GM12874 (cell line): ENCODE measurements around the gene FGFR2.

Experiments used
- CTCF ChIP-seq: IDR thresholded peaks from 2 replicates; pipeline ENCODE4 v1.5.1; 2011; ENCODE audit warnings: low read depth, mild to moderate bottlenecking, control low read depth, low read length, moderate library complexity; ENCODE audit not compliant: insufficient read depth

Gene FGFR2

GRCh38 chr10:121597504-121598262 lies 561 bp downstream of the FGFR2 start:
- TF ChIP-seq CTCF, result no peak

GRCh38 chr10:121596689-121597503 lies 1.3 kb downstream of the FGFR2 start:
- TF ChIP-seq CTCF, result no peak

GRCh38 chr10:121595806-121596688 lies 2.2 kb downstream of the FGFR2 start:
- TF ChIP-seq CTCF, result no peak

GRCh38 chr10:121595351-121595805 lies 2.9 kb downstream of the FGFR2 start:
- no peak for TF ChIP-seq CTCF

GRCh38 chr10:121594623-121595350 lies 3.5 kb downstream of the FGFR2 start:
- TF ChIP-seq CTCF, result no peak

GRCh38 chr10:121594076-121594475 lies 4.2 kb downstream of the FGFR2 start:
- no peak for TF ChIP-seq CTCF
